Muscle layer of duodenum (tissue), 2 donors: Measurements from ENCODE around the gene DDHD1.

Experiments used
- H3K27ac ChIP-seq: one replicate; pipeline ENCODE4 v1.7.0; 2013; ENCODE audit warnings: mild to moderate bottlenecking, low read length
- H3K27me3 ChIP-seq: one replicate; pipeline ENCODE4 v1.7.0; 2013; ENCODE audit warnings: low read depth, mild to moderate bottlenecking, control low read depth, low read length
- H3K36me3 ChIP-seq, 2 donors: one replicate each; pipeline ENCODE4 v1.7.0; 2013; ENCODE audit warnings: low read length in 2 of 2, control low read depth in 1 of 2, mild to moderate bottlenecking in 1 of 2; ENCODE audit not compliant: insufficient read depth in 2 of 2, control insufficient read depth in 1 of 2
- H3K4me1 ChIP-seq, 2 donors: one replicate each; pipeline ENCODE4 v1.7.0; 2013; ENCODE audit warnings: low read length in 2 of 2, mild to moderate bottlenecking in 2 of 2, control low read depth in 1 of 2, moderate library complexity in 1 of 2; ENCODE audit not compliant: insufficient read depth in 2 of 2, control insufficient read depth in 1 of 2
- H3K4me3 ChIP-seq, 2 donors: one replicate each; pipeline ENCODE4 v1.7.0; 2013; ENCODE audit warnings: low read length in 2 of 2, low read depth in 1 of 2, mild to moderate bottlenecking in 1 of 2
- H3K9me3 ChIP-seq, 2 donors: one replicate each; pipeline ENCODE4 v1.7.0; 2013; ENCODE audit warnings: low read length in 2 of 2, control low read depth in 1 of 2, mild to moderate bottlenecking in 1 of 2; ENCODE audit not compliant: control insufficient read depth in 1 of 2
- donor health status: healthy.

The DDHD1 gene

GRCh38 chr14:53044486-53044885, 108.6 kb downstream of the DDHD1 start:
- Histone ChIP-seq H3K9me3 (no peaks in the 10 kb centered on the region), H3K4me1 (peaks cover 3 to 4% of the 10 kb centered on the region in 2 donors), H3K4me3 (no peak overlapping the region), H3K27me3 (no peaks in the 10 kb centered on the region), H3K27ac (no peak overlapping the region), H3K36me3 (peaks cover 1 to 6% of the 10 kb centered on the region in 2 donors)

- Histone ChIP-seq H3K4me3 (peak overlapping the region in 1 of 2 donors; percentile 36), H3K27me3 (no peaks in the 10 kb centered on the region), H3K27ac (peak overlapping the region; percentile 27), H3K9me3 (no peaks in the 10 kb centered on the region), H3K36me3 (peaks cover 5 to 13% of the 10 kb centered on the region in 2 donors), H3K4me1 (peaks cover 3 to 4% of the 10 kb centered on the region in 2 donors)
These were observed 110.0 kb downstream of the DDHD1 start for GRCh38 chr14:53043027-53043581.

GRCh38 chr14:53042480-53042879, 110.6 kb downstream of the DDHD1 start:
- H3K4me1 ChIP-seq, result peaks cover 3 to 4% of the 10 kb centered on the region in 2 donors
- H3K36me3 ChIP-seq, result peaks cover 5 to 13% of the 10 kb centered on the region in 2 donors
- H3K27ac ChIP-seq, result peak overlapping the region; percentile 27
- H3K9me3 ChIP-seq, result no peaks in the 10 kb centered on the region
- no peaks in the 10 kb centered on the region for H3K27me3 ChIP-seq
- peak overlapping the region in 1 of 2 donors; percentile 36 for H3K4me3 ChIP-seq

- Histone ChIP-seq H3K27me3 (no peaks in the 10 kb centered on the region), H3K4me1 (peaks cover 4 to 8% of the 10 kb centered on the region in 2 donors), H3K36me3 (peaks cover 5 to 18% of the 10 kb centered on the region in 2 donors), H3K4me3 (no peak overlapping the region), H3K27ac (no peak overlapping the region), H3K9me3 (no peaks in the 10 kb centered on the region)
These were observed 112.1 kb downstream of the DDHD1 start for GRCh38 chr14:53041067-53041466.

- H3K27ac ChIP-seq, result no peak overlapping the region
- H3K4me1 ChIP-seq, result peaks cover 4 to 21% of the 10 kb centered on the region in 2 donors
- no peaks in the 10 kb centered on the region for H3K9me3 ChIP-seq
- no peaks in the 10 kb centered on the region for H3K27me3 ChIP-seq
- no peak overlapping the region for H3K4me3 ChIP-seq
- peaks cover 5 to 12% of the 10 kb centered on the region in 2 donors for H3K36me3 ChIP-seq
These were observed 114.5 kb downstream of the DDHD1 start for GRCh38 chr14:53038629-53039028.

GRCh38 chr14:53037016-53037415, 116.1 kb downstream of the DDHD1 start:
- Histone ChIP-seq H3K36me3 (peaks cover 5 to 12% of the 10 kb centered on the region in 2 donors), H3K27me3 (no peaks in the 10 kb centered on the region), H3K9me3 (no peaks in the 10 kb centered on the region), H3K4me1 (peaks cover 4 to 35% of the 10 kb centered on the region in 2 donors), H3K4me3 (no peak overlapping the region), H3K27ac (no peak overlapping the region)

GRCh38 chr14:53035336-53036210, 117.5 kb downstream of the DDHD1 start:
- Histone ChIP-seq H3K9me3 (no peaks in the 10 kb centered on the region), H3K27ac (no peak overlapping the region), H3K4me1 (peaks cover 0 to 42% of the 10 kb centered on the region in 2 donors), H3K36me3 (peaks cover 5 to 12% of the 10 kb centered on the region in 2 donors), H3K27me3 (no peaks in the 10 kb centered on the region), H3K4me3 (no peak overlapping the region)

- no peak overlapping the region for H3K27ac ChIP-seq
- no peaks in the 10 kb centered on the region for H3K9me3 ChIP-seq
- H3K4me1 ChIP-seq, result peaks cover 0 to 42% of the 10 kb centered on the region in 2 donors
- H3K27me3 ChIP-seq, result no peaks in the 10 kb centered on the region
- peaks cover 5 to 12% of the 10 kb centered on the region in 2 donors for H3K36me3 ChIP-seq
- no peak overlapping the region for H3K4me3 ChIP-seq
These were observed 118.4 kb downstream of the DDHD1 start for GRCh38 chr14:53034688-53035230.

GRCh38 chr14:53034036-53034435, 119.1 kb downstream of the DDHD1 start:
- Histone ChIP-seq H3K9me3 (no peaks in the 10 kb centered on the region), H3K4me1 (peaks cover 0 to 42% of the 10 kb centered on the region in 2 donors), H3K27me3 (no peaks in the 10 kb centered on the region), H3K36me3 (peaks cover 0 to 12% of the 10 kb centered on the region in 2 donors), H3K4me3 (no peak overlapping the region), H3K27ac (no peak overlapping the region)

GRCh38 chr14:53032838-53033390, 120.2 kb downstream of the DDHD1 start:
- Histone ChIP-seq H3K27ac (peak overlapping the region; percentile 13), H3K9me3 (no peaks in the 10 kb centered on the region), H3K4me1 (peaks cover 0 to 42% of the 10 kb centered on the region in 2 donors), H3K36me3 (peaks cover 0 to 5% of the 10 kb centered on the region in 2 donors), H3K27me3 (no peaks in the 10 kb centered on the region), H3K4me3 (no peak overlapping the region)

GRCh38 chr14:53032161-53032803, 120.8 kb downstream of the DDHD1 start:
- Histone ChIP-seq H3K27me3 (no peaks in the 10 kb centered on the region), H3K4me3 (no peak overlapping the region), H3K4me1 (peaks cover 0 to 42% of the 10 kb centered on the region in 2 donors), H3K9me3 (no peaks in the 10 kb centered on the region), H3K36me3 (peaks cover 0 to 5% of the 10 kb centered on the region in 2 donors), H3K27ac (peak overlapping the region; percentile 37)
